Measurements from ENCODE around the gene NEK1.

Gene NEK1

GRCh38 chr4:169611991-169612870 is at the start of gene NEK1:
NEK1 (minus strand) TSS chr4:169612583; CDS start chr4:169602630, 9,953 bp downstream.
- H3K4me3 ChIP-seq (ENCODE audit: low read depth, low read length): peak within 1 kb of the TSS; percentile 100
- H3K36me3 ChIP-seq (ENCODE audit: insufficient read depth, low read length): peaks cover 4% of the 10 kb centered on the region; the same call in 1 of the 2 replicates
- H3K27ac ChIP-seq (ENCODE audit: low read depth, low read length): peak within 1 kb of the TSS; percentile 86
- peaks cover 9% of the 10 kb centered on the region for H3K4me1 ChIP-seq (ENCODE audit: control insufficient read depth, insufficient read depth, low read length, unreplicated experiment)
- peaks cover 37% of the 10 kb centered on the region for H3K79me2 ChIP-seq (ENCODE audit: control insufficient read depth, insufficient read depth, low read length, unreplicated experiment)
- no peaks in the 10 kb centered on the region for H3K27me3 ChIP-seq (ENCODE audit: insufficient read depth, low read length)
- H2AFZ ChIP-seq (ENCODE audit: low read length, unreplicated experiment): peak within 1 kb of the TSS; percentile 99

- Histone ChIP-seq H3K27me3 (ENCODE audit: insufficient read depth, low read length) (no peaks in the 10 kb centered on the region), H3K4me3 (ENCODE audit: low read depth, low read length) (peak overlapping the region; percentile 81), H3K36me3 (ENCODE audit: insufficient read depth, low read length) (peaks cover 7% of the 10 kb centered on the region; the same call in 1 of the 2 replicates), H3K27ac (ENCODE audit: low read depth, low read length) (peak overlapping the region; percentile 98; the same call in 1 of the 2 replicates), H3K4me1 (ENCODE audit: control insufficient read depth, insufficient read depth, low read length, unreplicated experiment) (peaks cover 37% of the 10 kb centered on the region), H3K79me2 (ENCODE audit: control insufficient read depth, insufficient read depth, low read length, unreplicated experiment) (peaks cover 34% of the 10 kb centered on the region), H2AFZ (ENCODE audit: low read length, unreplicated experiment) (no peak overlapping the region)
Measured at GRCh38 chr4:169661761-169662160, 49.4 kb upstream of the NEK1 start.

- Histone ChIP-seq H2AFZ (ENCODE audit: low read length, unreplicated experiment) (no peak overlapping the region), H3K27ac (ENCODE audit: low read depth, low read length) (peak overlapping the region; percentile 98), H3K36me3 (ENCODE audit: insufficient read depth, low read length) (no peaks in the 10 kb centered on the region), H3K79me2 (ENCODE audit: control insufficient read depth, insufficient read depth, low read length, unreplicated experiment) (peaks cover 34% of the 10 kb centered on the region), H3K4me1 (ENCODE audit: control insufficient read depth, insufficient read depth, low read length, unreplicated experiment) (peaks cover 37% of the 10 kb centered on the region), H3K27me3 (ENCODE audit: insufficient read depth, low read length) (no peaks in the 10 kb centered on the region), H3K4me3 (ENCODE audit: low read depth, low read length) (peak overlapping the region; percentile 81)
Measured at GRCh38 chr4:169660929-169661328, 48.5 kb upstream of the NEK1 start.

- no peaks in the 10 kb centered on the region for H3K27me3 ChIP-seq (ENCODE audit: insufficient read depth, low read length)
- H3K4me1 ChIP-seq (ENCODE audit: control insufficient read depth, insufficient read depth, low read length, unreplicated experiment): peaks cover 37% of the 10 kb centered on the region
- H3K27ac ChIP-seq (ENCODE audit: low read depth, low read length): peak overlapping the region; percentile 98
- peak overlapping the region; percentile 81 for H3K4me3 ChIP-seq (ENCODE audit: low read depth, low read length)
- no peaks in the 10 kb centered on the region for H3K36me3 ChIP-seq (ENCODE audit: insufficient read depth, low read length)
- H3K79me2 ChIP-seq (ENCODE audit: control insufficient read depth, insufficient read depth, low read length, unreplicated experiment): peaks cover 34% of the 10 kb centered on the region
- peak overlapping the region; percentile 0 for H2AFZ ChIP-seq (ENCODE audit: low read length, unreplicated experiment)
Measured at GRCh38 chr4:169659716-169660670, 47.6 kb upstream of the NEK1 start.

- peak overlapping the region; percentile 81 for H3K4me3 ChIP-seq (ENCODE audit: low read depth, low read length)
- H3K27me3 ChIP-seq (ENCODE audit: insufficient read depth, low read length): no peaks in the 10 kb centered on the region
- peak overlapping the region; percentile 26 for H2AFZ ChIP-seq (ENCODE audit: low read length, unreplicated experiment)
- peaks cover 32% of the 10 kb centered on the region for H3K4me1 ChIP-seq (ENCODE audit: control insufficient read depth, insufficient read depth, low read length, unreplicated experiment)
- H3K36me3 ChIP-seq (ENCODE audit: insufficient read depth, low read length): no peaks in the 10 kb centered on the region
- peaks cover 34% of the 10 kb centered on the region for H3K79me2 ChIP-seq (ENCODE audit: control insufficient read depth, insufficient read depth, low read length, unreplicated experiment)
- H3K27ac ChIP-seq (ENCODE audit: low read depth, low read length): peak overlapping the region; percentile 98
Measured at GRCh38 chr4:169658975-169659715, 46.8 kb upstream of the NEK1 start.

- H2AFZ ChIP-seq (ENCODE audit: low read length, unreplicated experiment): no peak overlapping the region
- H3K79me2 ChIP-seq (ENCODE audit: control insufficient read depth, insufficient read depth, low read length, unreplicated experiment): peaks cover 24% of the 10 kb centered on the region
- no peaks in the 10 kb centered on the region for H3K36me3 ChIP-seq (ENCODE audit: insufficient read depth, low read length)
- H3K4me3 ChIP-seq (ENCODE audit: low read depth, low read length): no peak overlapping the region
- H3K27me3 ChIP-seq (ENCODE audit: insufficient read depth, low read length): no peaks in the 10 kb centered on the region
- H3K27ac ChIP-seq (ENCODE audit: low read depth, low read length): peak overlapping the region; percentile 98
- peaks cover 26% of the 10 kb centered on the region for H3K4me1 ChIP-seq (ENCODE audit: control insufficient read depth, insufficient read depth, low read length, unreplicated experiment)
Measured at GRCh38 chr4:169658196-169658595, 45.8 kb upstream of the NEK1 start.

- Histone ChIP-seq H3K4me3 (ENCODE audit: low read depth, low read length) (no peak overlapping the region), H3K4me1 (ENCODE audit: control insufficient read depth, insufficient read depth, low read length, unreplicated experiment) (peaks cover 26% of the 10 kb centered on the region), H3K27ac (ENCODE audit: low read depth, low read length) (peak overlapping the region; percentile 7; the same call in 1 of the 2 replicates), H3K27me3 (ENCODE audit: insufficient read depth, low read length) (no peaks in the 10 kb centered on the region), H3K79me2 (ENCODE audit: control insufficient read depth, insufficient read depth, low read length, unreplicated experiment) (peaks cover 25% of the 10 kb centered on the region), H3K36me3 (ENCODE audit: insufficient read depth, low read length) (no peaks in the 10 kb centered on the region; the same call in 1 of the 2 replicates), H2AFZ (ENCODE audit: low read length, unreplicated experiment) (no peak overlapping the region)
Measured at GRCh38 chr4:169657470-169658107, 45.2 kb upstream of the NEK1 start.

- H3K27me3 ChIP-seq (ENCODE audit: insufficient read depth, low read length): no peaks in the 10 kb centered on the region
- peaks cover 14% of the 10 kb centered on the region for H3K4me1 ChIP-seq (ENCODE audit: control insufficient read depth, insufficient read depth, low read length, unreplicated experiment)
- peaks cover 14% of the 10 kb centered on the region for H3K79me2 ChIP-seq (ENCODE audit: control insufficient read depth, insufficient read depth, low read length, unreplicated experiment)
- H3K27ac ChIP-seq (ENCODE audit: low read depth, low read length): no peak overlapping the region
- H2AFZ ChIP-seq (ENCODE audit: low read length, unreplicated experiment): no peak overlapping the region
- no peaks in the 10 kb centered on the region; the same call in 1 of the 2 replicates for H3K36me3 ChIP-seq (ENCODE audit: insufficient read depth, low read length)
- no peak overlapping the region for H3K4me3 ChIP-seq (ENCODE audit: low read depth, low read length)
Measured at GRCh38 chr4:169655401-169655800, 43.0 kb upstream of the NEK1 start.

GRCh38 chr4:169652535-169652934 is 40.2 kb upstream of the NEK1 start:
- Histone ChIP-seq H3K79me2 (ENCODE audit: control insufficient read depth, insufficient read depth, low read length, unreplicated experiment) (peaks cover 7% of the 10 kb centered on the region), H3K27me3 (ENCODE audit: insufficient read depth, low read length) (no peaks in the 10 kb centered on the region), H3K4me3 (ENCODE audit: low read depth, low read length) (no peak overlapping the region), H2AFZ (ENCODE audit: low read length, unreplicated experiment) (no peak overlapping the region), H3K4me1 (ENCODE audit: control insufficient read depth, insufficient read depth, low read length, unreplicated experiment) (no peaks in the 10 kb centered on the region), H3K27ac (ENCODE audit: low read depth, low read length) (no peak overlapping the region), H3K36me3 (ENCODE audit: insufficient read depth, low read length) (no peaks in the 10 kb centered on the region; the same call in 1 of the 2 replicates)
